ENCODE data around the gene CDH12.

GRCh38 chr5:22706901-22707300 lies 146.2 kb downstream of the CDH12 start:
- TF ChIP-seq, protein P1, sequence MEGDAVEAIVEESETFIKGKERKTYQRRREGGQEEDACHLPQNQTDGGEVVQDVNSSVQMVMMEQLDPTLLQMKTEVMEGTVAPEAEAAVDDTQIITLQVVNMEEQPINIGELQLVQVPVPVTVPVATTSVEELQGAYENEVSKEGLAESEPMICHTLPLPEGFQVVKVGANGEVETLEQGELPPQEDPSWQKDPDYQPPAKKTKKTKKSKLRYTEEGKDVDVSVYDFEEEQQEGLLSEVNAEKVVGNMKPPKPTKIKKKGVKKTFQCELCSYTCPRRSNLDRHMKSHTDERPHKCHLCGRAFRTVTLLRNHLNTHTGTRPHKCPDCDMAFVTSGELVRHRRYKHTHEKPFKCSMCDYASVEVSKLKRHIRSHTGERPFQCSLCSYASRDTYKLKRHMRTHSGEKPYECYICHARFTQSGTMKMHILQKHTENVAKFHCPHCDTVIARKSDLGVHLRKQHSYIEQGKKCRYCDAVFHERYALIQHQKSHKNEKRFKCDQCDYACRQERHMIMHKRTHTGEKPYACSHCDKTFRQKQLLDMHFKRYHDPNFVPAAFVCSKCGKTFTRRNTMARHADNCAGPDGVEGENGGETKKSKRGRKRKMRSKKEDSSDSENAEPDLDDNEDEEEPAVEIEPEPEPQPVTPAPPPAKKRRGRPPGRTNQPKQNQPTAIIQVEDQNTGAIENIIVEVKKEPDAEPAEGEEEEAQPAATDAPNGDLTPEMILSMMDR (IDR thresholded peaks at IDR 0.05): no peak
- no peak for TF ChIP-seq POLR2AphosphoS5 (IDR thresholded peaks at IDR 0.05)
